Neural progenitor cell (in vitro differentiated cells): Measurements from ENCODE around the gene CGN.

Experiments used
- EZH2 ChIP-seq: fragments of 200-600 bp; sonication (generic); IDR thresholded peaks from 2 replicates; pipeline ENCODE4 v1.6.1; 2017; ENCODE audit warnings: antibody characterized with exemption, mild to moderate bottlenecking, moderate library complexity
- EZH2phosphoT487 ChIP-seq: fragments of 200-600 bp; sonication (generic); IDR thresholded peaks from 2 replicates; pipeline ENCODE4 v1.6.1; 2017; ENCODE audit warnings: antibody characterized with exemption
- TF ChIP-seq, protein P1 (sequence below): fragments of 200-600 bp; sonication (generic); IDR thresholded peaks from 2 replicates; pipeline ENCODE4 v1.5.1; 2017; ENCODE audit warnings: antibody characterized with exemption, mild to moderate bottlenecking

DNA sequence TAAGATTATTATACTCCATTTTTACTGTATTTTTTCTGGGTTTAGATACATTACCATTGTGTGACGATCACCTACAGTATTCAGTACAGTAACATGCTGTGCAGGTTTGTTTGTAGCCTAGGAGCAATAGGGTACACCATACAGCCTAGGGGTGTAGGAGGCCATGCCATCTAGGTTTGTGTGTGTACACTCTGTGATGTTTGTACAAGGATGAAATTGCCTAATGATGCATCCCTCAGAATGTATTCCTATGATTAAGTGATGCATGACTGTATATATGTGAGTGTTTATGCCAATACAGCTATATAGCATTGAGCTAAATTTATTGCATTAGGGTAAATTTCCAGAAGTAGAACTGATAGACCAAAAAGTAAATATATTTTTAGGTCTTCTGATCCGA, 52.2 kb downstream of the CGN start:
- TF ChIP-seq, protein P1, sequence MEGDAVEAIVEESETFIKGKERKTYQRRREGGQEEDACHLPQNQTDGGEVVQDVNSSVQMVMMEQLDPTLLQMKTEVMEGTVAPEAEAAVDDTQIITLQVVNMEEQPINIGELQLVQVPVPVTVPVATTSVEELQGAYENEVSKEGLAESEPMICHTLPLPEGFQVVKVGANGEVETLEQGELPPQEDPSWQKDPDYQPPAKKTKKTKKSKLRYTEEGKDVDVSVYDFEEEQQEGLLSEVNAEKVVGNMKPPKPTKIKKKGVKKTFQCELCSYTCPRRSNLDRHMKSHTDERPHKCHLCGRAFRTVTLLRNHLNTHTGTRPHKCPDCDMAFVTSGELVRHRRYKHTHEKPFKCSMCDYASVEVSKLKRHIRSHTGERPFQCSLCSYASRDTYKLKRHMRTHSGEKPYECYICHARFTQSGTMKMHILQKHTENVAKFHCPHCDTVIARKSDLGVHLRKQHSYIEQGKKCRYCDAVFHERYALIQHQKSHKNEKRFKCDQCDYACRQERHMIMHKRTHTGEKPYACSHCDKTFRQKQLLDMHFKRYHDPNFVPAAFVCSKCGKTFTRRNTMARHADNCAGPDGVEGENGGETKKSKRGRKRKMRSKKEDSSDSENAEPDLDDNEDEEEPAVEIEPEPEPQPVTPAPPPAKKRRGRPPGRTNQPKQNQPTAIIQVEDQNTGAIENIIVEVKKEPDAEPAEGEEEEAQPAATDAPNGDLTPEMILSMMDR: no peak
- TF ChIP-seq EZH2: no peak
- TF ChIP-seq EZH2phosphoT487: no peak
